Uterus (tissue), 4 donors: ENCODE results near the gene DMRTC1B. TPM values are rescaled to one million over a fixed set of nuclear protein-coding genes. Genes with fewer than 3 reads are reported as not detected.
"Not testable (repeated sequence)": the region's sequence is repeated elsewhere in the genome, so short reads cannot be mapped to it uniquely, and the experiment has no call there.

ENCODE experiments used
- DNase-seq, 2 donors: peaks; one replicate each; pipeline ENCODE4 v3.0.0-alpha.2; 2019 to 2020
- H3K27ac ChIP-seq, 2 donors: fragments of 200-600 bp; sonication (generic); 1 replicate in 1 of 2; 2 replicates in 1 of 2; pipeline ENCODE4 v1.5.1; 2016 to 2018
- H3K27me3 ChIP-seq, 2 donors: fragments of 200-600 bp; sonication (generic); one replicate each; pipeline ENCODE4 v1.5.1; 2018 to 2019; ENCODE audit warnings: control low read depth in 1 of 2
- H3K36me3 ChIP-seq, 2 donors: fragments of 200-600 bp; sonication (generic); one replicate each; pipeline ENCODE4 v1.5.1; 2019; ENCODE audit warnings: control low read depth in 1 of 2
- H3K4me1 ChIP-seq, 2 donors: fragments of 200-600 bp; sonication (generic); one replicate each; pipeline ENCODE4 v1.5.1; 2018 to 2019; ENCODE audit warnings: control low read depth in 1 of 2
- H3K4me3 ChIP-seq, 2 donors: fragments of 200-600 bp; sonication (generic); 1 replicate in 1 of 2; 2 replicates in 1 of 2; pipeline ENCODE4 v1.5.1; 2018 to 2019; ENCODE audit warnings: mild to moderate bottlenecking in 1 of 2
- H3K9me3 ChIP-seq, 2 donors: fragments of 200-600 bp; sonication (generic); one replicate each; pipeline ENCODE4 v1.5.1; 2019; ENCODE audit warnings: control low read depth in 1 of 2
- CTCF ChIP-seq, 4 experiments: fragments of 200-600 bp in 2 of 4; fragments of 450-650 bp in 2 of 4; sonication (generic) in 2 of 4; IDR thresholded peaks; one replicate each; pipeline ENCODE4 v1.5.1; 2016 to 2019; ENCODE audit warnings: antibody characterized with exemption in 4 of 4, mild to moderate bottlenecking in 2 of 4, moderate library complexity in 1 of 4
- POLR2A ChIP-seq, 2 donors: fragments of 450-650 bp; IDR thresholded peaks; one replicate each; pipeline ENCODE4 v1.6.1; 2016; ENCODE audit warnings: antibody characterized with exemption in 2 of 2, mild to moderate bottlenecking in 1 of 2, moderate library complexity in 1 of 2
- intact Hi-C: fragments of 100-400 bp; cut with DNase I; formaldehyde crosslinking; loops from one replicate; pipeline ENCODE4 v1.15.1; 2023; ENCODE audit warnings: low total_unique reads
- total RNA-seq, 4 donors: library from RNA; depleted of rRNA in 3 of 4; stranded (reverse); fragments of >200 nt in 3 of 4; gene quantifications; one replicate each; pipeline versions ENCODE4 v1.1.0 to v1.2.4, GENCODE V29; 2014 to 2023
- donor health status: DM: yes; HTN: yes; CAD: no.

Gene DMRTC1B, protein sequence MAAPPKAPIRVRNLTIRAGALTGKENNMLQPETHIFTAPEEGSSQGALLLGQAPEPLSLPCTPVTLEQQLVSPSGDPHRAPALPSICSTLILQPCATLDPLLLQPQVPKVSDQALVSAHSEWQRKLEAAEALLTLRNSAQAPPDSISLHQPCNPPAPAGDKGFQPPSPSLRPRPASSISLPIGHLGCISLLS
- total RNA-seq: 1 to 10 TPM in 1 of 4 donors, under 1 TPM in 1, not detected in 2; 0.88 to 2.3 TPM

DNA sequence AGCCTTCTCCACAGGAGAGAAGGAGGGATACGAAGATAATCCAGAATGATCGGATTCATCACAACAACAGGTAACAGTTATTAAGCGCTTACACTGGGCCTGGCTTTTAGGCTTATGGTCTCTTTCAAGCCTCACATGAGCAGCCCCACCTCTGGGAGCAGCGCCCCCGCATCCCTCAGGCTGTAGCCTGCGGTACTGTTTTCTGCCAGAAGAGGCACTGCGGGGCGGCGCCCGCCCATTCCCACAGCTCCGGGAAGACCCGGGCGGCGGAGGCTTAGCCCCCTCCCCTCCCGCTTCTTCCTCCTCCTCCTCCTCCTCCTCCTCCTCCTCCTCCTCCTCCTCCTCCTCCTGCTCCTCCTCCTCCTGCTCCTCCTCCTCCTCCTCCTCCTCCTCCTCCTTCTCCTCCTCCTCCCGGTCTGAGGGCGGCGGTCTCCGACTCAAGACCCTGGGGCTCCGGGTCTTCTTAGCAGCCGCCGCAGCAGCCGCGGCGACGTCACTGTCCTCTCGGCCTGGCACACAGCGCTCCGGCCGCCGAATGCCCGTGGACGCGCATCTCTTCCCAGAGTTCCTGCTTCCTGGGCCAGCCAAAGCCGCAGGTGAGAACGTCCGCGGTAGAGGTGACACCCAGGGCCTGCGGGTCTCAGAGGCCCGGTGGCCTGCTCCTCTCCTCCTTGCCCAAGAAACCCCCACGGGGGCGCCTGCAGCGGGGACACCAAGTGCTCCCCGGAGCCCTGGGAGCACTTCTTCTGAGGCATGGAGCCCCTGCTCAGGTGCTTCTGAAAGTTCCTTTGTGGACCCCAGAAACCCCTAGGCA lies at the start of gene DMRTC1B:
DMRTC1B (plus strand) TSS at position 238 of the 814 bp plus-strand sequence. CDS start 68,246 bp downstream, outside the sequence.
- H3K27me3 ChIP-seq, H3K4me3 ChIP-seq, H3K9me3 ChIP-seq, H3K4me1 ChIP-seq, intact Hi-C loops, DNase-seq, H3K36me3 ChIP-seq, H3K27ac ChIP-seq: not testable (repeated sequence)

DNA sequence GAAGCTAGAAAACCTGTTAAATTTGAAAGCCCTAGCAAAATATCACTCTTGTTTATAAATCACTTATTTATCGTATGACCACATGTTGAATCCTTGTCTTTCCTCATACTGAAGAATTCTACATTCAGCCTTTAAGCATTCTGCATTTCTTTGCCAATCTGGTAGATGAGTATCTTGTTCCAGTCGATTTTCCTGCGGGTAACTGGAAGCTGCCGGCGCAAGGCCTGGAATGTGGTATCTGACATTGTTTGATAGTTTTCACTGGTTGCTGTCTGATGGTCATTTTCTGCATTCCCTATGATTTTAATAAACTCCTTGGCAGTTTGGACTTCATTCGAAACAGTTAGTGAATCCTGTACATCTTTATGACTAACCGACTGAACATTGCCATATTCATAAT lies 48.8 kb upstream of the DMRTC1B start:
- H3K27ac ChIP-seq: no peak overlapping the region
- intact Hi-C loops: no loop called here
- TF ChIP-seq POLR2A (IDR thresholded peaks at IDR 0.05): no peak
- TF ChIP-seq CTCF (IDR thresholded peaks at IDR 0.05): no peak
- no peak for DNase-seq
- H3K36me3 ChIP-seq: no peaks in the 10 kb centered on the region
- H3K4me3 ChIP-seq: no peak overlapping the region
- H3K4me1 ChIP-seq: no peaks in the 10 kb centered on the region
- H3K9me3 ChIP-seq: no peaks in the 10 kb centered on the region
- H3K27me3 ChIP-seq: peaks cover 0 to 12% of the 10 kb centered on the region in 2 donors

DNA sequence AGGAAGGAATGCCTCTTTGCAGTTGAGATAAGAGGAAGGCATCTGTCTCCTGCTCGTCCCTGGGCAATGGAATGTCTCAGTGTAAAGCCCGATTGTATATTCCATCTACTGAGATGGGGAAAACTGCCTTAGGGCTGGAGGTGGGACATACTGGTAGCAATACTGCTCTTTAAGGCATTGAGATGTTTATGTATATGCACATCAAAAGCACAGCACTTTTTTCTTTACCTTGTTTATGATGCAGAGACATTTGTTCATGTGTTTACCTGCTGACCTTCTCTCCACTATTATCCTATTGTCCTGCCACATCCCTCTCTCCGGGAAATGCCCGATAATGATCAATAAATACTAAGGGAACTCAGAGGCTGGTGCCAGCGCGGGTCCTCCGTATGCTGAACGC lies 43.1 kb upstream of the DMRTC1B start:
- H3K36me3 ChIP-seq, intact Hi-C loops, H3K27ac ChIP-seq, DNase-seq, H3K9me3 ChIP-seq, H3K4me1 ChIP-seq, H3K27me3 ChIP-seq, H3K4me3 ChIP-seq: not testable (repeated sequence)

DNA sequence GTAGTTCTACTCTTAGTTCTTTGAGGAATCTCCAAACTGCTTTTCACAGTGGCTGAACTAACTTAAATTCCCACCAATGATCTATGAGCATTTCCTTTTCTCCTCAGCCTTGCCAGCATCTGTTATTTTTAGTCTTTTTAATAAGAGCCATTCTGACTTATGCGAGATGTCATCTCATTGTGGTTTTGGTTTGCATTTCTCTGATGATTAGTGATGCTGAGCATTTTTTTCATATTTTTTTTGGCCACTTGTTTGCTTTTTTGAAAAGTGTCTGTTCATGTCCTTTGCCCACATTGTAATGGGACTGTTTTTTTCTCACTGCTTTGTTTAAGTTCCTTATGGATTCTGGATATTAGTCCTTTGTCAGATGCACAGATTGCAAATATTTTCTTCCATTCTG lies 41.1 kb upstream of the DMRTC1B start:
- H3K27ac ChIP-seq: no peak overlapping the region
- no peak overlapping the region for H3K4me3 ChIP-seq
- no peak for TF ChIP-seq POLR2A (IDR thresholded peaks at IDR 0.05)
- TF ChIP-seq CTCF (IDR thresholded peaks at IDR 0.05): no peak
- no peaks in the 10 kb centered on the region for H3K4me1 ChIP-seq
- DNase-seq: no peak
- no peaks in the 10 kb centered on the region for H3K36me3 ChIP-seq
- H3K9me3 ChIP-seq: no peaks in the 10 kb centered on the region
- intact Hi-C loops: no loop called here
- H3K27me3 ChIP-seq: no peaks in the 10 kb centered on the region

DNA sequence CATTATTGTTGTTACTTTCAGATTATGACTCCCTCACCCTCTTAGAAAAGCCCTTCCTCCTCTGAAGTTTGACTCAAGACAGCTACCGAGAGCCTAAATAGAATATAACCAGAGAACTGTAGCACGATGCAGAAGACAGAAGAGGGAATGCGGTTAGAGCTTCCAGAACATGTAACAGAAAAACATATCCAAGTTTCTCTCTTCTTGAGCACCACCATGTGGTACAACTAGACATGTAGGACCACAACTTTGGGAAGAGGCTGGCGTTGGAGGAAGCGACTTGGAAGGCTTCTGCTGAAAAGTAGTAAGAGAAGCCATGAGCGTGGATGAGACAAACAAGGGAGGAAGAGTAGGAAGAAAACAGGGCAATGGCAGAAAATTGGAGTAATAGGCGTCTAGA lies 31.1 kb upstream of the DMRTC1B start:
- intact Hi-C loops, H3K36me3 ChIP-seq, H3K4me1 ChIP-seq, H3K4me3 ChIP-seq, H3K27ac ChIP-seq, DNase-seq, H3K27me3 ChIP-seq, H3K9me3 ChIP-seq: not testable (repeated sequence)

DNA sequence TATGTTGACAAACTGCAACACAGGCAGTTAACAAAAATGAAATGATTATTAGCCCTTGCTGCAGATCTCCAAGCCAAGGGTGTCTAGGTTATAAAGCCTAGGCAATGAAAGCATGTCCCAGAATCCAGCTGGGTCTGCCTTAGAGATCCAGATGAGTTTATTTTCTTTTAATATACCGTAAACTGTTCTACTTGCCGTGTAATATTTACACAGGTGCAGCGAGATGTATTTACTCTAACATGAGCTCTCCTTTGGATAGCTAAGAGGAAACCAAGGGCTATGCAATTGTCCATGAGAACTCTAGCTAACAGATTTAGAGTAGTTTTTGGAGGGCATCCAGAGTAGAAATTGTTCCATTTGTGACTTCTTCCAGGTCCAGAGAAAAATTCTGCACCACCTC lies 28.1 kb upstream of the DMRTC1B start:
- H3K9me3 ChIP-seq, H3K4me1 ChIP-seq, H3K36me3 ChIP-seq, H3K27ac ChIP-seq, H3K4me3 ChIP-seq, H3K27me3 ChIP-seq, intact Hi-C loops, DNase-seq: not testable (repeated sequence)

DNA sequence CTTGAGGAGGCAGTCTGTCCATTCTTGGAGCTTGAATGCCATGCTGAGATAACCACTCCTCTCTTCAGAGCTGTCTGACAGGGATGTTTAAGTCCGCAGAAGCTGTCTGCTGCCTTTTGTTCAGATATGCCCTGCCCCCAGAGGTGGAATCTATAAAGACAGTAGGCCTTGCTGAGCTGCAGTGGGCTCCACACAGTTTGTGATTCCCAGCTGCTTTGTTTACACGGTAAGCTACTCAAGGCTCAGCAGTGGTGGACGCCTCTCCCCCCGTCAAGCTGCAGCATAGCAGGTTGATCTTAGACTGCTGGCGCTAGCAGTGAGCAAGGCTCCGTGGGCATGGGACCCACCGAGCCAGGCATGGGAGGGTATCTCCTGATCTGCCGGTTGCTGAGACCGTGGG lies 16.2 kb upstream of the DMRTC1B start:
- DNase-seq, intact Hi-C loops, H3K4me3 ChIP-seq, H3K27me3 ChIP-seq, H3K4me1 ChIP-seq, H3K27ac ChIP-seq, H3K36me3 ChIP-seq, H3K9me3 ChIP-seq: not testable (repeated sequence)

- H3K4me1 ChIP-seq, H3K27ac ChIP-seq, H3K4me3 ChIP-seq, H3K9me3 ChIP-seq, DNase-seq, intact Hi-C loops, H3K36me3 ChIP-seq, H3K27me3 ChIP-seq: not testable (repeated sequence)
Measured at GRCh38 chrX:72777467-72777790, 739 bp downstream of the DMRTC1B start.

- H3K27me3 ChIP-seq, H3K4me1 ChIP-seq, H3K27ac ChIP-seq, H3K4me3 ChIP-seq, H3K9me3 ChIP-seq, DNase-seq, H3K36me3 ChIP-seq, intact Hi-C loops: not testable (repeated sequence)
Measured at GRCh38 chrX:72778146-72778545, 1.5 kb downstream of the DMRTC1B start.

DNA sequence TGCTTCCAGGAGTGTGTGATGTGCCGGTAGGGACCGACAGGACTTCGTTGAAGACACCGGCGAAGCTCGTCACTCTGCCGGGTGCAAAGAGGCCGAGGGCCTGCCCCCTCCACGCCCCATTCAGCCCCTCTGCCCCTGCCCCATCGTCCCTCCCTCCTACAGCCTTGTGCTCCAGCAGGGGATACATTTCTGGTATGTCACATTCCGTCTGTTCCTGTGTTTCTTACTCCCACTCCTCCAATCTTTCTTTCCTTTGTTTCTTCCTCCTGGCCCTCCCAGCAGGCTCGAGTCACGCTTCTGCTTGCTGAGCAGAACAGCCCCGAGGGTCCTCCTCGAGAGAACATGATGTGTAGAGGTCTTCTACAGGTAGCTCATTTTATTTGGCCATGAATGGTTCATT lies 5.9 kb downstream of the DMRTC1B start, which contains the start of gene FAM236B:
FAM236B (minus strand) TSS at position 101 of the 400 bp plus-strand sequence; CDS start at position 1, 100 bp downstream.
- H3K4me3 ChIP-seq, H3K9me3 ChIP-seq, DNase-seq, H3K4me1 ChIP-seq, H3K36me3 ChIP-seq, intact Hi-C loops, H3K27me3 ChIP-seq, H3K27ac ChIP-seq: not testable (repeated sequence)

DNA sequence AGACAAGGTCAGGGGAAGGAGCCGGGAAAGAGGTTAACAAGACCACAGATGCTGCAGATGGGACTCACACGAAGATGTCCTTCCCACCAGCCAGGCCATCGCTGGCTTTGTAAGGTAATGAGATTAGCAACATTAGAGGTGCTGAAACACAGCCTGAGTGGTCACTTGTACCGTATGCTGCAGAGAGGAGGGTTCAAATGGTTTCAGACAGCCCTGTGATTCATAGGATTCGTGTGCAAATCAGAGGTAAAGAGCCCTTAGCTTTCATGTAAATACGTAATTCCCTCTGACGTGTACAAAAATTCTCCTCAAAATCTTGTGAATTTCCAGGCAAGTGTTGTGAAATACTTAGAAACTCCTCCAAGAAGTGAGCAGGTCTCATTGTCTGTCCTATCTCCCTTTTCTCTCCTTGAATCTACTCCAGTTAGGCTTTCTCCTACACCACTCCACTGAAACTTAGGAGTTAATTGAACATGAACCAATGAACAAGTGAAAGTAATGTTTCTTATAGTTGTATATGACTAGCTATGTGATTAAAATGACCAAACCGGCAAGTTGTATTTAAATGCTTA lies 6.8 kb downstream of the DMRTC1B start:
- H3K9me3 ChIP-seq, DNase-seq, H3K4me1 ChIP-seq, H3K27me3 ChIP-seq, H3K4me3 ChIP-seq, H3K27ac ChIP-seq, H3K36me3 ChIP-seq, intact Hi-C loops: not testable (repeated sequence)
